HL-60 (cell line): ENCODE results near the gene PSMF1.

Source experiments
- GABPA ChIP-seq: IDR thresholded peaks from 2 replicates; pipeline ENCODE4 v1.6.1; 2012; ENCODE audit warnings: low read depth
- POLR2AphosphoS5 ChIP-seq: IDR thresholded peaks from 2 replicates; pipeline ENCODE4 v1.6.1; 2012; ENCODE audit warnings: low read depth
- SPI1 ChIP-seq: IDR thresholded peaks from 2 replicates; pipeline ENCODE4 v1.6.1; 2012; ENCODE audit warnings: low read depth, mild to moderate bottlenecking, borderline replicate concordance
- TF ChIP-seq, protein P1 (sequence below): IDR thresholded peaks from one replicate; pipeline ENCODE4 v1.5.1; 2011; ENCODE audit warnings: low read length, control low read depth, inconsistent platforms; ENCODE audit not compliant: insufficient read depth
- TF ChIP-seq, protein P2 (sequence below): IDR thresholded peaks from 2 replicates; pipeline ENCODE4 v1.6.1; 2012; ENCODE audit warnings: low read depth; ENCODE audit not compliant: insufficient replicate concordance

DNA sequence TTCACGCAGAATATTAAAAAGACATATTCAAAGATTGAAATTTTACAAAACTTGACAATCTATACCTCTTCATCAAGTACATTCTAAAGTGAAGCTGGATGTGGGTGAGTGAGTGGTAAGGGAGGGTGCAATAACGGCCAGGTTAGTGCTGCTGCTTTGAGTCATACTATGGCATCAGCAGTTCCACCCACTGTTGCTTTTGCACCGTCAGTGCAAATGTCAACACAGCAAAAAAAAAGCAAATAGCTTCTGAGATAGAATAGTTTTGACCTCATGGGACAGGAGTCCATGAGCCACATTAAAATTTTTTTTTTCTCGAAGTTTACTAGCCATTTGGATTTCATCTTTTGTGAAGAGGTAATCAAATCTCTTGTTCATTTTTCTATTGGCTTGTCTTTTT is 31.8 kb downstream of the PSMF1 start:
- TF ChIP-seq, protein P1, sequence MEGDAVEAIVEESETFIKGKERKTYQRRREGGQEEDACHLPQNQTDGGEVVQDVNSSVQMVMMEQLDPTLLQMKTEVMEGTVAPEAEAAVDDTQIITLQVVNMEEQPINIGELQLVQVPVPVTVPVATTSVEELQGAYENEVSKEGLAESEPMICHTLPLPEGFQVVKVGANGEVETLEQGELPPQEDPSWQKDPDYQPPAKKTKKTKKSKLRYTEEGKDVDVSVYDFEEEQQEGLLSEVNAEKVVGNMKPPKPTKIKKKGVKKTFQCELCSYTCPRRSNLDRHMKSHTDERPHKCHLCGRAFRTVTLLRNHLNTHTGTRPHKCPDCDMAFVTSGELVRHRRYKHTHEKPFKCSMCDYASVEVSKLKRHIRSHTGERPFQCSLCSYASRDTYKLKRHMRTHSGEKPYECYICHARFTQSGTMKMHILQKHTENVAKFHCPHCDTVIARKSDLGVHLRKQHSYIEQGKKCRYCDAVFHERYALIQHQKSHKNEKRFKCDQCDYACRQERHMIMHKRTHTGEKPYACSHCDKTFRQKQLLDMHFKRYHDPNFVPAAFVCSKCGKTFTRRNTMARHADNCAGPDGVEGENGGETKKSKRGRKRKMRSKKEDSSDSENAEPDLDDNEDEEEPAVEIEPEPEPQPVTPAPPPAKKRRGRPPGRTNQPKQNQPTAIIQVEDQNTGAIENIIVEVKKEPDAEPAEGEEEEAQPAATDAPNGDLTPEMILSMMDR = no peak
- TF ChIP-seq, protein P2, sequence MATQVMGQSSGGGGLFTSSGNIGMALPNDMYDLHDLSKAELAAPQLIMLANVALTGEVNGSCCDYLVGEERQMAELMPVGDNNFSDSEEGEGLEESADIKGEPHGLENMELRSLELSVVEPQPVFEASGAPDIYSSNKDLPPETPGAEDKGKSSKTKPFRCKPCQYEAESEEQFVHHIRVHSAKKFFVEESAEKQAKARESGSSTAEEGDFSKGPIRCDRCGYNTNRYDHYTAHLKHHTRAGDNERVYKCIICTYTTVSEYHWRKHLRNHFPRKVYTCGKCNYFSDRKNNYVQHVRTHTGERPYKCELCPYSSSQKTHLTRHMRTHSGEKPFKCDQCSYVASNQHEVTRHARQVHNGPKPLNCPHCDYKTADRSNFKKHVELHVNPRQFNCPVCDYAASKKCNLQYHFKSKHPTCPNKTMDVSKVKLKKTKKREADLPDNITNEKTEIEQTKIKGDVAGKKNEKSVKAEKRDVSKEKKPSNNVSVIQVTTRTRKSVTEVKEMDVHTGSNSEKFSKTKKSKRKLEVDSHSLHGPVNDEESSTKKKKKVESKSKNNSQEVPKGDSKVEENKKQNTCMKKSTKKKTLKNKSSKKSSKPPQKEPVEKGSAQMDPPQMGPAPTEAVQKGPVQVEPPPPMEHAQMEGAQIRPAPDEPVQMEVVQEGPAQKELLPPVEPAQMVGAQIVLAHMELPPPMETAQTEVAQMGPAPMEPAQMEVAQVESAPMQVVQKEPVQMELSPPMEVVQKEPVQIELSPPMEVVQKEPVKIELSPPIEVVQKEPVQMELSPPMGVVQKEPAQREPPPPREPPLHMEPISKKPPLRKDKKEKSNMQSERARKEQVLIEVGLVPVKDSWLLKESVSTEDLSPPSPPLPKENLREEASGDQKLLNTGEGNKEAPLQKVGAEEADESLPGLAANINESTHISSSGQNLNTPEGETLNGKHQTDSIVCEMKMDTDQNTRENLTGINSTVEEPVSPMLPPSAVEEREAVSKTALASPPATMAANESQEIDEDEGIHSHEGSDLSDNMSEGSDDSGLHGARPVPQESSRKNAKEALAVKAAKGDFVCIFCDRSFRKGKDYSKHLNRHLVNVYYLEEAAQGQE = no peak
- TF ChIP-seq SPI1 (no peak), GABPA (no peak), POLR2AphosphoS5 (no peak)
